Erythroblast (primary cell): ENCODE results near the gene SPDYE17.
"Not testable (repeated sequence)": the region's sequence is repeated elsewhere in the genome, so short reads cannot be mapped to it uniquely, and the experiment has no call there.

Experiments
- GATA1 ChIP-seq: IDR thresholded peaks from 2 replicates; pipeline ENCODE4 v1.6.1; 2011; ENCODE audit warnings: low read depth, mild to moderate bottlenecking, control low read depth, low read length, moderate library complexity
- POLR2A ChIP-seq: IDR thresholded peaks from 2 replicates; pipeline ENCODE4 v1.6.1; 2011; ENCODE audit warnings: mild to moderate bottlenecking, low read length

- TF ChIP-seq POLR2A, GATA1: not testable (repeated sequence)
These were observed at the start of gene SPDYE17 for GRCh38 chr7:77032261-77032660.
